Mesodermal cell (in vitro differentiated cells): ENCODE measurements around the gene TTC33.
"Not testable (repeated sequence)": the region's sequence is repeated elsewhere in the genome, so short reads cannot be mapped to it uniquely, and the experiment has no call there.

Source experiments
- H3K27ac ChIP-seq: 2 replicates; pipeline ENCODE4 v1.7.0; 2013; ENCODE audit warnings: mild to moderate bottlenecking, low read depth, low read length, moderate library complexity; ENCODE audit not compliant: severe bottlenecking
- H3K36me3 ChIP-seq: 2 replicates; pipeline ENCODE4 v1.7.1; 2013; ENCODE audit warnings: mild to moderate bottlenecking, low read length, moderate library complexity; ENCODE audit not compliant: control insufficient read depth, insufficient read depth
- H3K4me1 ChIP-seq: one replicate; pipeline ENCODE4 v1.7.1; 2013; ENCODE audit warnings: mild to moderate bottlenecking, low read length; ENCODE audit not compliant: insufficient read depth, control insufficient read depth, poor library complexity, severe bottlenecking
- H3K4me3 ChIP-seq: 2 replicates; pipeline ENCODE4 v1.7.0; 2013; ENCODE audit warnings: low read length, control low read depth, mild to moderate bottlenecking; ENCODE audit not compliant: insufficient read depth, poor library complexity, severe bottlenecking; ENCODE audit errors: extremely low read depth
- H3K9me3 ChIP-seq: 2 replicates; pipeline ENCODE4 v1.7.1; 2013; ENCODE audit warnings: mild to moderate bottlenecking, low read length, moderate library complexity; ENCODE audit not compliant: control insufficient read depth
- WGBS, 2 experiments: methylation state at CpG; one replicate each; pipeline ENCODE4 v1.1.5; 2013; ENCODE audit warnings: missing lambda C conversion rate in 2 of 2; ENCODE audit not compliant: insufficient coverage in 2 of 2; 5-methylcytosine and 5-hydroxymethylcytosine counted together

Gene TTC33

DNA sequence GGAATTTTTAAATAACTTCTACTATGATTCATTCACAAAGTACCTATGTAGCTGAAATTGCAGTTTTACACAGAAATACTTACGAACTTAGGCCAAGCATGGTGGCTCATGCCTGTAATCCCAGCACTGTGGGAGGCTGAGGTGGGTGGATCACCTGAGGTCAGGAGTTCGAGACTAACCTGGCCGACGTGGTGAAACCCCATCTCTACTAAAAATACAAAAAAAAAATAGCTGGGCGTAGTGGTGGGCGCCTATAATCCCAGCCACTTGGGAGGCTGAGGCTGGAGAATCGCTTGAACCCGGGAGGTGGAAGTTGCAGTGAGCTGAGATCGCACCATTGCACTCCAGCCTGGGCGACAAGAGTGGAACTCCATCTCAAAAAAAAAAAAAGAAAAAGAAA lies 36.9 kb upstream of the TTC33 start:
- H3K4me3 ChIP-seq, H3K27ac ChIP-seq, H3K4me1 ChIP-seq: not testable (repeated sequence)
- Histone ChIP-seq H3K9me3 (peaks cover 11% of the 10 kb centered on the region), H3K36me3 (peaks cover 32% of the 10 kb centered on the region)
- WGBS, 2 experiments, result 100% methylated on average over 1 to 4 of the region's 10 CpGs

DNA sequence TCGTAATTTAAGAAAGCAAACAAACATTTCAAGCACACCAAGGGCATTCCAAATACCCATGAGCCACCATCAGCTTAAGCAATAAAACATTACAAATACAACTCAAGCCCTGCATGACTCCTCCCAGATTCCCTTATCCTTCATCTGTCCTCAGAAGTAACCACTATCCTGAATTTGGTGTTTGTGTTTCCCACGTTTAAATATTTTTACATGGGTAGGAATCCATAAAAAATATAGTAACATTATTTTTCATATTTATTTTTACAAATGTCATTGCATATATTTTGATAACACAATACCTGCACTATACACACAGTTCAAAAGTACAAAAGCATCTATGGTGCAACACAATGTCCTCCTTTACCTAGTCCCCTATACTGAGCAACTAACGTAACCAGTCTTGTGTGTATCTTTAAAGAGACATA lies 36.0 kb upstream of the TTC33 start:
- Histone ChIP-seq H3K4me1 (no peaks in the 10 kb centered on the region), H3K27ac (no peak overlapping the region), H3K9me3 (peaks cover 14% of the 10 kb centered on the region), H3K36me3 (peaks cover 33% of the 10 kb centered on the region), H3K4me3 (no peak overlapping the region)
- WGBS, 2 experiments, result 100% methylated on average over 1 of the region's 3 CpGs; no CpG with 5 or more reads in 1 of the 2 experiments

DNA sequence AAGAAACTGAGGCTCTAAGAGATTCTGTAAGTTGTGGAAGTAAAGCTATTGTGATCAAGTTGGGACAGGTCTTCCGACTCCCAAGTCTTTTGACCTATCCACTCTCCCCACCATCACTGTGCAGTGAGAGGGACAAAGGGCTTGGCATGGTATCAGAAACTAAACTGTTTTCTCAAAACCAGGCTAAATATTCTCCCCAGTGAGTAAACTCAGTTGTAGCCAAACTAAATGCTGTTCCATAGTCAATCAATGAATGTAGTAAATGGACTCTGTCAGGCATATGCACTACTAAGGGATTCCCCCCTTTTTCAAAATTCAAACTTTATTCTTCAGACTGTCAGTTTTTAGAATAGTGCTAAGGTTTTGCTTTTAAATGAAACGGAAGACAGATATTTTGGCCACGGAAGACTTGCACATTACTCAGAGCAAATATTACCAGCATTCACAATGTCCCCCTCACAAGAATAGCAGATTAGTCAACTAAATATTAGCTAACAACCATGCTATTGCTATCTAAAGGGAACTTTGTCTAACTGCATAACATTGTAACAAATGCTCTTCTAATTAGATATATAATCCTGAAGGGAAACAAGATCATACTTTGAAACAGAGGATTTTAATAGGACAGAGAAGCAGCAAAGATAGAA lies 35.3 kb upstream of the TTC33 start:
- H3K9me3 ChIP-seq, result peaks cover 14% of the 10 kb centered on the region
- no peak overlapping the region for H3K4me3 ChIP-seq
- no peaks in the 10 kb centered on the region for H3K4me1 ChIP-seq
- WGBS, 2 experiments, result 83% methylated on average over 1 of the region's 3 CpGs; no CpG with 5 or more reads in 1 of the 2 experiments
- peaks cover 36% of the 10 kb centered on the region for H3K36me3 ChIP-seq
- no peak overlapping the region for H3K27ac ChIP-seq

DNA sequence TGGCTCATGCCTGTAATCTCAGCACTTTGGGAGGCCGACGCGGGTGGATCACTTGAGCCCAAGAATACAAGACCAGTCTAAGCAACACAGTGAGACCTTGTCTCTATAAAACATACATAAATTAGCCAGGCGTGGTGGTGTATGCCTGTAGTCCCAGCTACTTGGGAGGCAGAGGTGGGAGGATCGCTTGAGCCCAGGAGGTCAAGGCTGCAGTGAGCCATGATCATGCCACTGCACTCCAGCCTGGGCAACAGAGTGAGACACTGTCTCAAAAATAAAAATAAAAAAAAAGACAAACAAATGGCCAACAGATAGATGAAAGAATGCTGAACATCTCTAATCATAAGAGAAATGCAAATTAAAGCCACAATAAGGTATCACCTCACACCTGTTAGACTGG lies 33.2 kb upstream of the TTC33 start:
- not testable (repeated sequence) for H3K27ac ChIP-seq, H3K4me3 ChIP-seq, H3K4me1 ChIP-seq
- peaks cover 24% of the 10 kb centered on the region for H3K36me3 ChIP-seq
- 97 to 100% methylated on average over 2 to 5 of the region's 5 CpGs for WGBS, 2 experiments
- peaks cover 14% of the 10 kb centered on the region for H3K9me3 ChIP-seq

DNA sequence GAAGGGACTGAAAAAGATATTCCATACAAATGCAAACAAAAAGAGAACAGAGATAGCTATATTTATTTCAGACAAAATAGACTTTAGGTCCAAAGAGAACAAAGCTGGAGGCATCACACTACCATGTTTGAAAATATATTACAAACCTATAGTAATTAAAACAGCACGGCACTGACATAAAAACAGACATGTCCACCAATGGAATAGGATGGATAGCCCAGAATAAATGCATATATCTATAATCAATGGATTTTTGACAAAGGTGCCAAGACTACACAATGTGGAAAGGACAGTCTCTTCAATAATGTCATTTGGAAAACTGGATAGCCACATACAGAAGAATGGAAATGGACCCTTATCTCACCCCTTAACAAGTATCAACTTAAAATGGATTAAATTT lies 32.2 kb upstream of the TTC33 start:
- H3K9me3 ChIP-seq, result peaks cover 14% of the 10 kb centered on the region
- H3K4me3 ChIP-seq, result no peak overlapping the region
- H3K27ac ChIP-seq, result no peak overlapping the region
- H3K4me1 ChIP-seq, result no peaks in the 10 kb centered on the region
- no CpG with 5 or more reads among the region's 1 CpG for WGBS, 2 experiments
- H3K36me3 ChIP-seq, result peaks cover 24% of the 10 kb centered on the region

DNA sequence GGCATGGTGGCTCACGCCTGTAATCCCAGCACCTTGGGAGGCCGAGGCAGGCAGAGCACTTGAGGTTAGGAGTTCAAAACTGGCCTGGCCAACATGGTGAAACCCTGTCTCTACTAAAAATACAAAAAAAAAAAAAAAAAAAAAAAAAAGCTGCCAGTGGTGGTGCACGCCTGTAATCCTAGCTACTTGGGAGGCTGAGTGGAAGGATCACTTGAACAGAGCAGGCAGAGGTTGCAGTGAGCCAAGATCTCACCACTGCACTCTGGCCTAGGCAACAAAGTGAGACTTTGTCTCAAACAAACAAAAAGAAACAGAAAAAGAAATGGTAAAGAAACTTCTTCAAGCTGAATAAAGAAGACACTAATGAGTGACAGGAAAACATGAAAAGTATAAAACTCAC lies 30.9 kb upstream of the TTC33 start:
- H3K27ac ChIP-seq, H3K4me3 ChIP-seq, H3K4me1 ChIP-seq: not testable (repeated sequence)
- WGBS, 2 experiments, result 100% methylated on average over 1 of the region's 3 CpGs; no CpG with 5 or more reads in 1 of the 2 experiments
- Histone ChIP-seq H3K9me3 (peaks cover 14% of the 10 kb centered on the region), H3K36me3 (peaks cover 24% of the 10 kb centered on the region)

DNA sequence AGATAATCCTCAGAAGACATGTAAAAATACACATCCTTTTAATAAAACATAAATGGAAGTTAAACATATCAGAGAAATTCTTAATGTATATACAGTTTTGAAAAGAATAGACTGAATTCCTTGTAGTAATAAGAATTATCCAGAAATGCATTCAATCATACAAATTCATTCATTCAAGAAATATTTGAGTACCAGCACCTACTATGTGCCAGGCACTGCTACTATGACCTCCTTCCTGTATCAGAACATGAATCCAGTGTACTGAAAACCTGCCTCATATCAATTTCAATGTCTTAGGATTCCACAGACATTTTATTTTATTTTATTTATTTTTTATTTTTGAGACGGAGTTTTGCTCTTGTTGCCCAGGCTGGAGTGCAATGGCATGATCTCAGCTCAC lies 29.2 kb upstream of the TTC33 start:
- Histone ChIP-seq H3K4me3 (no peak overlapping the region), H3K4me1 (no peaks in the 10 kb centered on the region), H3K27ac (no peak overlapping the region), H3K36me3 (peaks cover 28% of the 10 kb centered on the region), H3K9me3 (peaks cover 14% of the 10 kb centered on the region)
- no CpG with 5 or more reads among the region's 1 CpG for WGBS, 2 experiments

DNA sequence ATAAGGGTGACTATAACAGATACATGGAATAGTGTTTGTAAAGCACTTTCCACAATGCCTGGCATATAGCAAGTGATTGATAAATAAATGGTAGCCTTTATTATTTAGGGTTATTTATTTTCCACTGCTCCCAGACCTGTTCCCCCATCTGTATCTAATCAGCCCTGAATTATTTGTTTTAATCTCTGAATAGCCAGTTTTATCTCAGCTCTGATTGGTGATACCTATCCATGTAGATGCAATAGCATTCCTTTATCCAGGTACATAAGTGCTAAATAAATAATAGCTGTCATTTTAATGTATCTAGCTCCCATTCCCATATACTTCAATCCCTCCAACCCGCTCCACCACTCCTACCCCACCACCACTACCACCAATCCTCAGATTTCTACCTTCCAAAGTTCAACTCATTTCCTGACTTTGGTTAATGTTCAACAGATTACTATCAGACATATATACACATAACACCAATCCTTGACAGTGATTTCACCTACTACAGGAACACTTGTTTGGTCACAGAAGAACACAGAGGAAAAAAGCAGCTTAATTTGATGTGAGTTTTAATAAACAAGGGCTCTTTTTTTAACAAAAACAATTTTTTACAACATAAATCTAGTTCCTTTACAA lies 28.4 kb upstream of the TTC33 start:
- WGBS, 2 experiments, result 100% methylated on average over 1 of the region's 1 CpG
- Histone ChIP-seq H3K4me1 (no peaks in the 10 kb centered on the region), H3K27ac (no peak overlapping the region), H3K36me3 (peaks cover 23% of the 10 kb centered on the region), H3K9me3 (peaks cover 14% of the 10 kb centered on the region), H3K4me3 (no peak overlapping the region)

DNA sequence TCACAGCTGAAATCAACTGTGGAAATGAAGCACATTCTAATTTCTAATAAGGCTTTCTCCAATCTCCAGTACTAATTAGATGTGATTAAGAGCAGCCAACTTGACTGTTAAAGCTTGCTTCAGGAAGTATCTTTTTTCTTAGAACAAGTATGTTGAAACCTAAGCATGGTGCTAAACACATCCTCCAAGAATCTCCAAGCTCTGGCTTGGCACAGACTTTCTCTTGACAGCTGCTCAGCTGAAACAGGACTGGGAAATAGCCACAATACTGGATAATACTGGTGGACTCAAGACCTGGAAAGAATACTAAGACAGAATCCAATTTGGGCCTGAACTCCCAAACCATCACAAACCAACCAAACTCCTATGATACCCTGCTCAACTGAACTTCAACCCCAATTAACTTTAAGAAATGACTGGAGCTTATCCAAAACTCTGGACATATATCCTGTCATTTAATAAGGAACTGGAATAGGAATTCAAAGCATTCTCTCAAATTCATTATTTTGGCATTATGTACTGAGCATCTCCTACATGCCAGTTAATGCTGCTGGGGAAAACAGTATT lies 26.2 kb upstream of the TTC33 start:
- Histone ChIP-seq H3K4me3 (no peak overlapping the region), H3K27ac (no peak overlapping the region), H3K4me1 (no peaks in the 10 kb centered on the region)

DNA sequence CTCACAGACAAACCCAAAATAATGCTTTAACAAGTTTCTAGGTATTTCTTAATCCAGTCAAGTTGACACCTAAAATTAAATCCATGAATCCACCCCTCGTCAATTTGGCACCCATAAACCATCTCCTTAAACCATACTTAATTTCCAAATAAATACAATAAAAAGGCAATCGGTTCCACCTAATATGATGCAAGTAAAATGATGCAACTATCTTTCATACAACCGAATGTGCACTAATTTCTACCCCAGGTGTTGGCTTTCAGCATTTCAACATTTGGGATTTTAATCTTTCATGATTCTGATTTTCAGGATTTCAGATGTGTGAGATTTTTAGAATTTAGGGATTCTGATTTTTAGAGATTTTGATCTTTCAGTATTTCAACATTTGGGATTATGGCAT lies 25.1 kb upstream of the TTC33 start:
- 90 to 100% methylated on average over 1 to 2 of the region's 3 CpGs for WGBS, 2 experiments
- no peak overlapping the region for H3K4me3 ChIP-seq
- H3K9me3 ChIP-seq, result no peaks in the 10 kb centered on the region
- H3K36me3 ChIP-seq, result peaks cover 13% of the 10 kb centered on the region
- no peaks in the 10 kb centered on the region for H3K4me1 ChIP-seq
- no peak overlapping the region for H3K27ac ChIP-seq

More for the DNA sequence above, 26.2 kb upstream of the TTC33 start:
- peaks cover 8% of the 10 kb centered on the region for H3K36me3 ChIP-seq
- no peaks in the 10 kb centered on the region for H3K9me3 ChIP-seq

DNA sequence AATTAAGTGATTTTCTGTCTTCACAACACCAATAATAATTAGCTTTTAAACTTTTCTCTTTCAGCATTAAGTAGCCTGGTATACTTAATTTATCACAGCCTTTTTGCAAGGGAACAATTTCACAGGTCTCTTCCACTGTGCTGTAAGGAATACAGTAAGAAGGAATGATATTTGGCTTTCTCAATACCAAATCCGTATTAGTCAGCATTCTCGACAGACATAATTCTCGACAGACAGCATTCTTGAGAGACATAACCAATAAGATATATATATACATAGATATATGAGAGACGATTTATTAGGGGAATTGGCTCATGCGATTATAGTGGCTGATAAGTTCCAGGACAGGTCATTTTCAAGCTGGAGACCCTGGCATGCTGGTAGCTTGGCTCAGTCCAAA lies 24.4 kb upstream of the TTC33 start:
- H3K36me3 ChIP-seq, result peaks cover 19% of the 10 kb centered on the region
- H3K27ac ChIP-seq, result no peak overlapping the region
- 100% methylated on average over 1 of the region's 5 CpGs for WGBS, 2 experiments
- H3K4me1 ChIP-seq, result no peaks in the 10 kb centered on the region
- no peaks in the 10 kb centered on the region for H3K9me3 ChIP-seq
- no peak overlapping the region for H3K4me3 ChIP-seq
